ENCODE data around the gene SHISA6.

SHISA6 gene

GRCh38 chr17:11366272-11366850 lies 125.3 kb downstream of the SHISA6 start:
- DNase-seq, result no peak

GRCh38 chr17:11369575-11369974 lies 128.6 kb downstream of the SHISA6 start:
- DNase-seq, result no peak

DNA sequence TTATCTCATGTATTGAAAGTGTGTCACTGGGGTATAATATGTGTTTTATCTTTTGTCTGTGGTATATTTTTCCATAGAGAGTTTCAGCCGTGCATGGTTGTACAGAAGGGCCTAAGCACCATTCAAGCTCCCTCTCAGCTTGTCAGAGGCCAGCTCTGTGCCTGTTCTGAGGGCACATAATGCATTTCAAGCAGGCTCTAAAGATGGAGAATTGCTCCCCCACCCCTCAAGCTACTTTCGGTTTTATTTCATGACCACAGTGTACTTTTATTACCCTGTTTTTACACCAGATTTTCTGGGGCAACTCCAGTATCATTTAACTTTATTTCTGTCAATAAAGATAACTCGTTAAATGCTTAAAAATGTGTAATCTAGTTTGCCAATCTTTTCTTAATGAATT lies 131.7 kb downstream of the SHISA6 start:
- DNase-seq, result no peak

DNA sequence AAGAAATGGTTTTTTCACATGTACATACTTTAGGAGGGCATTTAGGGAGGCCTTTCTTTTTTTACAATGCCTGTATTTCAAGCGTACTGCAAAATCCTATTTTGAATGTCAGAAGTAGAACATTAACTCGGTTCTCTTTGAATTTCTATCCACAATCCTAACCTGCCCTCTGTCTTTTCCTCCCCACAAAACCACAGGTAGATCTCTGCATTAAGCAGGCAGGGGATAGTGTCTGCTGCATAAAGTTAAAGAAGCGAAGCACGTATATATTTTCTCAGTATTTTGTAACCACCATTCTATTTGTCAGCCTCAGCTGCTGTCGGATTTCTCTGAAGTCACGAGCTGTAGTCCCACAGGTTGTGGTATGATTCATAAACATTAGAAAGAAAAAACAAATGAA lies 137.5 kb downstream of the SHISA6 start:
- no peak for DNase-seq

DNA sequence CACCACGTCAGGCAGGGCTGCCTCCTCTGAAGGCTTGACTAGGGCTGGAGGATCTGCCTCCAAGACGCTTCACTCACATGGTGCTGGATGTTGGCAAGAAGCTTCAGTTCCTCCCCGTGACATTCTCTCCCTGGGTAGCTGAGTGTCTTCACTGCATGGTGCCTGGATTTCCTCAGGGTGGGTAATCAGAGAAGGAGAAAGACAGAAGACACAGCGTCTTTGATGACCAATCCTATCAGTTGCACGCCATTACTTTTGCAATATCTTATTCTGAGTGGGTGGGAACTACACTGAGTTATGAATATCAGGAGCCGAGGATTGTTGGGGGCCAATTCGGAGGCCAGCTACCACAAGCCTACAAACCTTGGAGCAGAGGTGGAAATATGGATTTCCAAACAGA lies 139.7 kb downstream of the SHISA6 start:
- no peak for DNase-seq

DNA sequence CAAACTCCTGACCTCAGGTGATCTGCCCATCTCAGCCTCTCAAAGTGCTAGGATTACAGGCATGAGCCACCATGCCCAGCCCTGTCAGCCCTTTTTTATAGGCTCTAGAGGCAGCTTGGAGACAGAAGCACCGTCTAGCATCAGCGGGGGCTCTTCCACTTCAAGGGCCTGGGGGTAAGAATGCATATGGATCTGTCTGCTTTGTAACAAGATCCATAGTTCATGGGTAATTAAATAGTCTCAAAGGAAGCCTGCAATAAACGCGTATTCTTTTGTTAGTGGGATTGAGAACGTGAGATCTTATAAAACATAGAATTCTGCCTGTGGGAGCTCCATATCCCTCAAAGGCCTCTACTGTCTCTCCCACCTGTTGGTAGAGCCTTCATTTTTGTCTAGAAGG lies 142.1 kb downstream of the SHISA6 start:
- DNase-seq, result no peak

- no peak for DNase-seq
Measured at GRCh38 chr17:11384131-11384530, 143.1 kb downstream of the SHISA6 start.

DNA sequence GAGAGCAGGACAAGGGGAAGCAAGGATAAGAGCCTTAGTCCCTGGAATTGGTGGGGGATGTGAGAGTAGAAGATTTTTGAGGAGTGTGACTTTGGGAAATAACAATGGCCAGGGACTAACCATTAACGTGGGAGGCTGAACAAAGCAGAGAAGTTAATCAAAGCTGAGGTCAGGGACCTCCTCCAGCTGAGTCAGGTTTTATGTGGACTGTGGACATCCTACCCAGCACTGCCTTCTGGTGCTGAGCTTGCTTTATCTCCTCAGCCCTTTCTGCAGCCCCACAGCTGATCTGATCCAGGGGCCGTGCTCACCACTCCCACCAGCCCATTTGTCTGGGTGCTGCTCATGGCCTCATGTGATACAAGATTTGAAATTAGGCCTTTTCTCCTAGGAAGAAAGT lies 146.6 kb downstream of the SHISA6 start:
- DNase-seq, result no peak

DNA sequence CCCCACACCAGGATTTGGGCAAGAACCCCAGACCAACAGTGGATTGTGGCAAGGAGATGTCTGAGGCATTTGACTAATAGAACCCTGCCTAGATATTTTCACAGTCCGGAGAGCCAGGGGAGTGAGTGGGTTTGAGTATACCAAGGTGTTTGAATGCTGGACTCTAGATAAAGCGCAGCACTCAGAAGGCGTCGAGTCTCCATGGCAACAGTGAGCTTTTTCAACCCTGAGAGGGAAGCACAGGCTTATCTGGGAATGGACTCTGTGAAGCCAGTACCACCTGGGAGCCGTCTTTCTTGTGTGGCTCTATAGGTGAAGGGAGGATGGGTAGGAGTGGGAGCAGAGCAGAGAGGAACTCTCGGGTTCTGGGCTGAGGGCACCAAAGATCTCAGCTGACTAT lies 147.0 kb downstream of the SHISA6 start:
- no peak for DNase-seq

DNA sequence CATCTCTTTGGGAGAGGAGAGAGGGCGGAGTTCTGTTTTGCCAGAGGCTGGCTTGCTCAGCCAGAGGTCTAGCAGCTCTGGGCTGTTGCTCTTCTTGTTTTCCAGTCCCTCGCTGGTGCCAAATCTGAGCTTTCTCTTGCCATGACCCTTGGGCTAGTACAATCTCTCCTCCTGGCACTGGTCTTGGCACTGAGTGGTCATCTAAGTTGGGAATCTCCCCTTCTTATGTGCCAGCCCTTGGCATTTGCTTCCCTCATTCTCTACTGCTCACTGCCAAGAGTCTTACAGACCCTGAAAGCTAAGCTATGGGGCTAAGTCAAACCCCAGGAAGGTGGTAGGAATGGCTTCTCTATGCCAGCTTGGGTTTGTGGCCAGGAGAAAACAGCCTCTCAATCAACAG lies 148.6 kb downstream of the SHISA6 start:
- DNase-seq, result no peak

GRCh38 chr17:11391134-11391533 lies 150.1 kb downstream of the SHISA6 start:
- no peak for DNase-seq

- no peak for DNase-seq
Measured at GRCh38 chr17:11404431-11405276, 163.6 kb downstream of the SHISA6 start.

GRCh38 chr17:11406716-11407115 lies 165.7 kb downstream of the SHISA6 start:
- DNase-seq, result no peak

GRCh38 chr17:11412654-11413053 lies 171.6 kb downstream of the SHISA6 start:
- DNase-seq, result no peak

- no peak for DNase-seq
Measured at GRCh38 chr17:11418342-11418741, 177.3 kb downstream of the SHISA6 start.

GRCh38 chr17:11430751-11431150 lies 189.7 kb downstream of the SHISA6 start:
- no peak for DNase-seq

DNA sequence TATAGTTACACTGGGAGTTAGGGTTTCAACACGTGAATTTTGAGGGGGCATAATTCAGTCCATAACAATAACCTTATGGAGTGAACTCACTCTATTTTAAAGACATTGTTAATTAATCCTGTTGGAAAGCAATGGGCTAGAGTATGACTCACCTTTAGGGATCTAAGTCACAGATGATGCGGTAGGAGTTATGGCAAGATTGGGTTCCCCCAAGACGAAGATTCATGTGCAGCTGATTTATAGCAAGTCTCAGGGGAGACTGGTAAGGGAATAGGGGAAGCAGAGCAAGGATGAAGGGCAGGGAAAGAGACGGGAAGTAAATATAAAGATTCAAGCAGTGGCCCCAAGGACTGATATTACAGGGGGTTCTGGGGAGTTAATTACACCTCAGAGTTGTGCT lies 197.7 kb downstream of the SHISA6 start:
- DNase-seq, result no peak

DNA sequence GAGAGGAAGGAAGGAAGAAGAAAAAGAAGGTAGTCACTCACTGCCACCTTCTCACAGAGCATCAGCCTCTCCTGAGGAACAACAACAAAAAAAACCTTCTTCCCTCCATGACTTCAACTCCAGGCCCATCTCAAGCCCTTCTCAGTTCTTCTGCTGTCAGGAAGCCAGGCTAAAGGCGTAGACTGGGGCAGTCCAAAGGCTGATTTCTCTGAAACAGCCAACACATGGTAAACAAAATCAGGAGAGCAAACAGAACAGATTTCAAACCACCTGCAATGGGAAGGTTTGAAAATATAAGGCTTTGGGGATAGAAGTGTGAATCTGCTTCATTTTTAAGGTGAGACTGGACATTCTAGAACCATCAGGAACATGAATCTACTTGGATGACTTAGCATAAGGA lies 200.0 kb downstream of the SHISA6 start:
- DNase-seq, result no peak

GRCh38 chr17:11446316-11446715 lies 205.3 kb downstream of the SHISA6 start:
- DNase-seq, result no peak

GRCh38 chr17:11454096-11454495 lies 213.1 kb downstream of the SHISA6 start:
- no peak for DNase-seq

DNA sequence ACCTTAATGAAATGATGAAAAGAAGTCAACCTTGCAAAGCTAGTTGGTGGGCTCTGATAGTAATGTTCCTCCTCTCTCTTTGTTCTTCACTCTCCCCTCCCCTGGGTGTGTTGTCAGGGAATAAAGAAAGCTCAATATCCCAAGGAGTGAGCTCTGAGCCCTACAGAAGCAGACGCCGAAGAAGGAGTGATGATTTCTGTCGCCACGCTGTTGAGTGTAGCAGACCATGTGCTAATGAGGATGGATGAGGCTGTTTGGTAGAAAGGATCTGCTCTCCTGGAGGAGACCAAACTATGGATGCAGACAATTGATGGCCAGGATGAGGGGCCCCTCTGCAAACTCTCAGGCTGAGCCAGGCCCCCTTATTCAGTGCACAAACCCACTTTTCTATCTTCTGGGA lies 217.3 kb downstream of the SHISA6 start:
- no peak for DNase-seq

- DNase-seq, result no peak
Measured at GRCh38 chr17:11459861-11460331, 218.9 kb downstream of the SHISA6 start.

DNA sequence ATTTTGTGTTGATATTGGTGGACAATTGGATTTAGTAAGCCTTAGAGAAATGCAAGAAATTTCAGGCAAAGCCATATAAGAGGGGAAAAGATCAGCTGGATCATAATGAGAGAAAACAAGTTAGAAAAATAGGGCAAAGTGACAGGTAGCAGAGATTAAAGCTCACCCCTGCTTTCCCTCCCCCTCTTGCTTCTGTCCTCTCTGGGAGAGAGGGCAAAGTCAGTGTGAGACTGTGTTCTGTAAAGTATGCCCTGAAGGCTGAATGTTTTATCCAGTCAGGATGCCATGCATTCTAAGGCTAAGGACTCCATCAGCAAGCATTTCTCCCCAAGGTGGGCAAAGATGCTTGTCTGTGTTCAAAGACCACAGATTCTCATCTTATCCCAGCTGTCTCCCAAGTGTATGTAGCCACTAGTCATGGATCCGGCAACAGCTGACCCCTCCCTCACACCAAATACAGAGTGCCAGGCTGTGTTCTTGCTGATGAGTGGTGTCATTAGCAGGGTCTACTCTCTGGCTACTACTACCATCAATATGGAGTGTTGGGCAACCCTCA lies 221.1 kb downstream of the SHISA6 start:
- DNase-seq, result no peak

GRCh38 chr17:11467639-11468038 lies 226.6 kb downstream of the SHISA6 start:
- no peak for DNase-seq
